Suprapubic skin (tissue), 4 donors: ENCODE data around the gene FBRSL1. TPM values are rescaled to one million over a fixed set of nuclear protein-coding genes. Genes with fewer than 3 reads are reported as not detected.
A peak's percentile ranks its signal among the peaks of the same experiment; 100 is the strongest.
"Not testable (repeated sequence)": the region's sequence is repeated elsewhere in the genome, so short reads cannot be mapped to it uniquely, and the experiment has no call there.

Experiments
- DNase-seq, 2 donors: peaks; one replicate each; pipeline ENCODE4 v3.0.0-alpha.2; 2019; ENCODE audit warnings: low spot score in 2 of 2
- H3K27ac ChIP-seq: fragments of 200-600 bp; sonication (generic); one replicate; pipeline ENCODE4 v1.5.1; 2019
- H3K27me3 ChIP-seq: fragments of 200-600 bp; sonication (generic); one replicate; pipeline ENCODE4 v1.5.1; 2019
- H3K36me3 ChIP-seq: fragments of 200-600 bp; sonication (generic); one replicate; pipeline ENCODE4 v1.5.1; 2019
- H3K4me1 ChIP-seq: fragments of 200-600 bp; sonication (generic); one replicate; pipeline ENCODE4 v1.5.1; 2019
- H3K4me3 ChIP-seq: fragments of 200-600 bp; sonication (generic); one replicate; pipeline ENCODE4 v1.5.1; 2019; ENCODE audit warnings: mild to moderate bottlenecking
- H3K9me3 ChIP-seq: fragments of 200-600 bp; sonication (generic); one replicate; pipeline ENCODE4 v1.5.1; 2019
- EP300 ChIP-seq: sonication (generic); formaldehyde crosslinking; IDR thresholded peaks from one replicate; pipeline ENCODE4 v1.6.1; 2017; ENCODE audit warnings: antibody characterized with exemption
- POLR2A ChIP-seq, 2 donors: fragments of 450-650 bp; IDR thresholded peaks; one replicate each; pipeline ENCODE4 v1.6.1; 2017; ENCODE audit warnings: antibody characterized with exemption in 2 of 2, mild to moderate bottlenecking in 2 of 2, moderate library complexity in 2 of 2
- POLR2AphosphoS5 ChIP-seq, 3 donors: sonication (generic); formaldehyde crosslinking; IDR thresholded peaks; one replicate each; pipeline ENCODE4 v1.6.1; 2017; ENCODE audit warnings: antibody characterized with exemption in 3 of 3
- WGBS: methylation state at CpG from one replicate; pipeline ENCODE4 v1.1.5; 2018; 5-methylcytosine and 5-hydroxymethylcytosine counted together
- total RNA-seq, 4 donors: library from RNA; depleted of rRNA; stranded (reverse); fragments of >200 nt; gene quantifications; one replicate each; pipeline ENCODE4 v1.1.0, GENCODE V29; 2016
- TF ChIP-seq, protein P1 (sequence below), 2 donors: fragments of 200-600 bp in 1 of 2; fragments of 450-650 bp in 1 of 2; sonication (generic) in 1 of 2; IDR thresholded peaks; one replicate each; pipeline ENCODE4 v1.5.1; 2016 to 2019; ENCODE audit warnings: antibody characterized with exemption in 2 of 2, mild to moderate bottlenecking in 1 of 2, moderate library complexity in 1 of 2

The FBRSL1 gene
- total RNA-seq, result 10 to 100 TPM; 26.0 to 33.7 (median 27.2) TPM

DNA sequence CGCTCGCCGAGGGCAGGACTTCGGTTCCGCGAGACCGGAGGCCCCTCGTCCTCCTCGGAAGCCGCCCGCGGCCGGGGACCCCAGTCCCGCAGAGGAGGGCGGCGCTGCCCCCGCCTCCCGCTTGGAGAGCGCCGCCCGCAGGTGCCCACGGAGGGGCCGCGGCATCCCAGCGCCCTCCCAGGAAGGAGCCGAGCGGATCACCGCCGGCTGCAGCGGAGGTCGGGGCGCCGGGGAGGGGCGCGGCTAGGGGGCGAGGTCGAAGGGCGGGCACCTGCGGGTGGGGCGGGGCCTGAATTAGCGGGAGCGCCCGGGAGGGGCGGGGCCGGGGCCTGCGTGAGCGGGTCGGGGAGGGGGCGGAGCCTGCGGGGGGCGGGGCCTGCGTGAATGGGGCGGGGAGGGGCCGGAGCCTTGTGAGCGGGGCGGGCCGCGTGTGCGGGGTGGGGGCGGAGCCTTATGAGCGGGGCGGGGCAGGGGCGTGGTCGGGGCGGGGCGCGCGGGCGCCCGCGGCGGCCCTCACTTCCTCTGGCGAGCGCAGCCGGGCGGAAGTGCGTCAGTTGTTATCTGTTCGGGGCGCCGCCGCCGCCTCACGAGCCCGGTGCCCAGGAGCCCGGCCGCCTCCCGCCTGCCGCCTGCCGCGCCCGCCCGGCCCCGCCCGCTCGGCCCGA, at the start of gene FBRSL1:
FBRSL1 (plus strand) TSS at position 550 of the 665 bp plus-strand sequence.
- Histone ChIP-seq H3K4me1 (peaks cover 52% of the 10 kb centered on the region), H3K27ac (peak within 1 kb of the TSS; percentile 62), H3K36me3 (no peaks in the 10 kb centered on the region), H3K27me3 (no peaks in the 10 kb centered on the region), H3K9me3 (no peaks in the 10 kb centered on the region), H3K4me3 (peak within 1 kb of the TSS; percentile 63)
- 0% methylated on average over 6 of the region's 96 CpGs for WGBS
- peak; percentile 92 to 94 for DNase-seq
- no peak for TF ChIP-seq EP300
- TF ChIP-seq, protein P1, sequence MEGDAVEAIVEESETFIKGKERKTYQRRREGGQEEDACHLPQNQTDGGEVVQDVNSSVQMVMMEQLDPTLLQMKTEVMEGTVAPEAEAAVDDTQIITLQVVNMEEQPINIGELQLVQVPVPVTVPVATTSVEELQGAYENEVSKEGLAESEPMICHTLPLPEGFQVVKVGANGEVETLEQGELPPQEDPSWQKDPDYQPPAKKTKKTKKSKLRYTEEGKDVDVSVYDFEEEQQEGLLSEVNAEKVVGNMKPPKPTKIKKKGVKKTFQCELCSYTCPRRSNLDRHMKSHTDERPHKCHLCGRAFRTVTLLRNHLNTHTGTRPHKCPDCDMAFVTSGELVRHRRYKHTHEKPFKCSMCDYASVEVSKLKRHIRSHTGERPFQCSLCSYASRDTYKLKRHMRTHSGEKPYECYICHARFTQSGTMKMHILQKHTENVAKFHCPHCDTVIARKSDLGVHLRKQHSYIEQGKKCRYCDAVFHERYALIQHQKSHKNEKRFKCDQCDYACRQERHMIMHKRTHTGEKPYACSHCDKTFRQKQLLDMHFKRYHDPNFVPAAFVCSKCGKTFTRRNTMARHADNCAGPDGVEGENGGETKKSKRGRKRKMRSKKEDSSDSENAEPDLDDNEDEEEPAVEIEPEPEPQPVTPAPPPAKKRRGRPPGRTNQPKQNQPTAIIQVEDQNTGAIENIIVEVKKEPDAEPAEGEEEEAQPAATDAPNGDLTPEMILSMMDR (IDR thresholded peaks at IDR 0.05), result no peak
- TF ChIP-seq POLR2A (IDR thresholded peaks at IDR 0.05), result no peak
- TF ChIP-seq POLR2AphosphoS5 (IDR thresholded peaks at IDR 0.05), result peak in 1 of 3 donors; percentile 22

DNA sequence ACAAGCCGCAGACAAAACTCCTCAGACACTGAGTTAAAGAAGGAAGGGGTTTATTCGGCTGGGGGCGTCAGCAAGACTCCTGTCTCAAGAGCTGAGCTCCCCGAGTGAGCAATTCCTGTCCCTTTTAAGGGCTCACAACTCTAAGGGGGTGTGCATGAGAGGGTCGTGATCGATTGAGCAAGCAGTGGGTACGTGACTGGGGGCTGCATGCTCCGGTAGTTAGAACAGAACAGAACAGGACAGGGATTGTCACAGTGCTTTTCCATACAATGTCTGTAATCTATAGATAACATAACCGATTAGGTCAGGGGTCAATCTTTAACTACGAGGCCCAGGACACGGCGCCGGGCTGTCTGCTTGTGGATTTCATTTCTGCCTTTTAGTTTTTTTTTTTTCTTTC, 49.5 kb upstream of the FBRSL1 start:
- not testable (repeated sequence) for H3K27ac ChIP-seq, H3K9me3 ChIP-seq, DNase-seq, H3K36me3 ChIP-seq, H3K4me3 ChIP-seq
- WGBS, result 92% methylated on average over 13 of the region's 13 CpGs
- Histone ChIP-seq H3K27me3 (peaks cover 21% of the 10 kb centered on the region), H3K4me1 (peaks cover 19% of the 10 kb centered on the region)

DNA sequence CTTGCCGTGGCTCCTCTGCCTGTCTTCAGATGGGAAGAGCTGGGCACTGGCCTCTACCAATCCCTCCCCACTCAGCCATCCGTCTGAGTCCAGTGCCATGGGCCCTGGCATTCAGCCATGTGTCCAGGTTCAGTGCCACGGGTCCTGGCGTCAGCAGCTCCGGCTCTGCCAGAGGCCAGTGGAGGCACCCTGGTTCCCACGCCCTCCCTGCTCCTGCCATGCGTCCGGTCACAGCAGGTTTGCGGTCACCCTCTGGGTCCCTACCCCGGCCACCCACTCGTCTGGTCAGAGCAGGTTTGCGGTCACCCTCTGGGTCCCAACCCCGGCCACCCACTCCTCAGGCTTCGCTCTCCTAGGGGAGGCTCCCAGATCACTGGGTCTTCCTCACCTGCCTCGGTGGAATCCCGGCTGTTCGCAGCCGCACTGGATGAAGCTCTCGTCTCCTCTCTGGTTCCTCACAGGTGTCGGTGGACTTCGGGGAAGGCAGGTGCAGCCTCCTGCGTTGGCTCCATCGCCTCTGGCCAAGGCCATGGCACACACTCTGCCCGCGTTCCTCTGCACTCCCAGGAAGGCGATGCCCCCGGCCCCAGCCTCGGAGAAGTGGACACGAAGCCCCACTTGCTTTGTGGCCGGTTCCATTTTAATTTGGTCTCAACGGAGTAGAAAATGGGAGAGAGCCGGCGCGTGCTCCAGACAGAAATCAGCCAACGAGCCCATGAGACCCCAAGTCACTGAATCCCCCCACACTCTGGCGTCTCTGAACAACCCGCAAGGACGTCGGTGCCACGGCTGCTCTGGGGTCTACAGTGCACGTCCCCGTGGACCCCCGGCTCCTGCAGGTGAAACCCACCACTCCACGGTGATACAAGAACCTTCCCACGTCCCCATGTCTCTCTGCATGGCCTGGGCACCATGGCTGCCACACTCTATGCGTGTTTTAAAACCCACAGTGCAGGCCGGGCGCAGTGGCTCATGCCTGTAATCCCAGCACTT, 47.8 kb upstream of the FBRSL1 start:
- Histone ChIP-seq H3K4me1 (peaks cover 28% of the 10 kb centered on the region), H3K4me3 (no peak overlapping the region), H3K27me3 (peaks cover 8% of the 10 kb centered on the region), H3K9me3 (no peaks in the 10 kb centered on the region), H3K36me3 (no peaks in the 10 kb centered on the region), H3K27ac (no peak overlapping the region)
- 90% methylated on average over 33 of the region's 48 CpGs for WGBS
- TF ChIP-seq POLR2AphosphoS5 (IDR thresholded peaks at IDR 0.05) (no peak), EP300 (no peak), POLR2A (IDR thresholded peaks at IDR 0.05) (no peak)
- TF ChIP-seq, protein P1 (IDR thresholded peaks at IDR 0.05), result no peak
- DNase-seq, result no peak

DNA sequence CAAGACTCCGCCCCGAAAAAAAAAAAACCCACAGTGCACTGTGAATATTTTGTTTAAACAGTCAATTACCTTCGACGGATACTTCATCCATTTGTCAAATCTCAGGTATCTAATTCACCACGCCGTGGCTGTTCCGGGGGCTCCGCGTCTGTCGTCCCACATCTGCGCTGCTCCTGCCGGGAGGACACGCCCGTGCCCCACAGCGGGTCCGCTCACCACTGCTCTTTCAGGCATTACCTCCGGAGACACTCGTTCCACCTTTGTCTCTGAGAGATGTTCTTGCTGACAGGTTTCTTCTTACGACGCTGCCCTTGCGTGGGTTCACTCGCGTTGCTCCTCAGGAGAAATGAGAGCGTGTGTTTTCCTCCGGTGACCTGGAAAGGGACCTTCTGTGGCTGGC, 46.9 kb upstream of the FBRSL1 start:
- H3K4me3 ChIP-seq, result no peak overlapping the region
- DNase-seq, result no peak
- H3K27ac ChIP-seq, result no peak overlapping the region
- H3K9me3 ChIP-seq, result no peaks in the 10 kb centered on the region
- 95% methylated on average over 25 of the region's 25 CpGs for WGBS
- TF ChIP-seq POLR2AphosphoS5 (IDR thresholded peaks at IDR 0.05) (no peak), POLR2A (IDR thresholded peaks at IDR 0.05) (no peak), EP300 (no peak)
- TF ChIP-seq, protein P1 (IDR thresholded peaks at IDR 0.05), result no peak
- no peaks in the 10 kb centered on the region for H3K36me3 ChIP-seq
- peaks cover 8% of the 10 kb centered on the region for H3K27me3 ChIP-seq
- peaks cover 19% of the 10 kb centered on the region for H3K4me1 ChIP-seq

DNA sequence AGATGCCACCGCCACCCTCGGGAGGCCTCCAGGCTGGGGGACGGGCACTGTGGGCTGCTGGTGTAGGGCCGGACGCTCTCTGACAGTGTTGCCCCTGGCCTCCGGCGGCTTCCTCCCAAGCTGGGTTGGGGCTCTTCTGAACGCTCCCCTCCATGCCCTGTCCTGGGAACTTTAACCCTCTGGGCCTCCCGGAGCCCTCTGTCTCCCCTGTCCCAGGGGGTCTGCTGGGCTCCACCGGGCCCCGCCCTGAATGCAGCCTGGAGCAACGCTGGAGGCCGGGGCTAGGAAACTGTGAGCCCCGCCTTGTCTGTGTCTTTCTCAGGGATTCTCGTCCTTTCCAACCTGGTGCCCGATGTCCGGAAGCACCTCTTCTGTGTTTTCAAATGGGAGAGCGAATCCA, 45.7 kb upstream of the FBRSL1 start:
- peaks cover 8% of the 10 kb centered on the region for H3K27me3 ChIP-seq
- WGBS, result 78% methylated on average over 18 of the region's 18 CpGs
- H3K4me1 ChIP-seq, result peaks cover 16% of the 10 kb centered on the region
- no peak overlapping the region for H3K4me3 ChIP-seq
- no peak for DNase-seq
- no peaks in the 10 kb centered on the region for H3K36me3 ChIP-seq
- no peak for TF ChIP-seq POLR2AphosphoS5 (IDR thresholded peaks at IDR 0.05)
- TF ChIP-seq EP300, result no peak
- TF ChIP-seq POLR2A (IDR thresholded peaks at IDR 0.05), result no peak
- TF ChIP-seq, protein P1 (IDR thresholded peaks at IDR 0.05), result no peak
- H3K9me3 ChIP-seq, result no peaks in the 10 kb centered on the region
- no peak overlapping the region for H3K27ac ChIP-seq
